GM12878 (cell line): ENCODE measurements around the gene C2orf80. TPM values are rescaled to one million over a fixed set of nuclear protein-coding genes. Genes with fewer than 3 reads are reported as not detected.
"Not testable (repeated sequence)": the region's sequence is repeated elsewhere in the genome, so short reads cannot be mapped to it uniquely, and the experiment has no call there.

ENCODE experiments used
- ATAC-seq: fragments of 200-7000 bp; cut with Tn5 transposase; 3 replicates; pipeline ENCODE4 v1.9.1; 2020; ENCODE audit warnings: mild to moderate bottlenecking, moderate library complexity
- BruUV-seq: library from RNA; stranded (reverse); fragments of 400-500 nt; replicated peaks from 2 replicates; lab custom pipeline; 2021; lab: Mats Ljungman, UMichigan
- CTCF ChIA-PET: fragments of 300-600 bp; sonication (Branson Sonifier 250); formaldehyde crosslinking; extraction: SDS; loops from one replicate; lab custom pipeline; 2021; ENCODE audit warnings: inconsistent platforms; lab: Yijun Ruan, JAX
- POLR2A ChIA-PET: fragments of 350-600 bp; formaldehyde crosslinking; extraction: SDS; loops from one replicate; lab custom pipeline; 2021; ENCODE audit warnings: inconsistent platforms; lab: Charles Lee
- RAD21 ChIA-PET: fragments of 300-600 bp; sonication (Branson Sonifier 250); formaldehyde crosslinking; loops from one replicate; lab custom pipeline; 2023; ENCODE audit warnings: antibody characterized with exemption; ENCODE audit not compliant: unreplicated experiment; lab: Charles Lee
- SMC1A ChIA-PET: fragments of 300-600 bp; sonication (Branson Sonifier 250); formaldehyde crosslinking; loops from one replicate; lab custom pipeline; 2023; ENCODE audit not compliant: unreplicated experiment, uncharacterized antibody; lab: Charles Lee
- DNase-seq: peaks from one replicate; pipeline ENCODE4 v3.0.0-alpha.2; 2011; ENCODE audit warnings: low read depth, low spot score
- FAIRE-seq: peaks from 3 replicates; lab custom pipeline; 2011; peaks lifted over from hg19 to GRCh38; lab: Jason Lieb, UNC
- H2AFZ ChIP-seq: 2 replicates; pipeline ENCODE4 v1.6.0; 2011; ENCODE audit warnings: low read depth, low read length, control low read depth; ENCODE audit not compliant: control insufficient read depth
- H3K27ac ChIP-seq: 2 replicates; pipeline ENCODE4 v1.5.1; 2011; ENCODE audit warnings: control low read depth; ENCODE audit not compliant: control insufficient read depth, insufficient read depth
- H3K27me3 ChIP-seq, 2 experiments: replicated peaks in 1 of 2; 2 replicates each; pipeline versions ENCODE4 v1.6.0 to v1.6.1; 2011; ENCODE audit warnings: low read length in 1 of 2; ENCODE audit not compliant: control insufficient read depth in 2 of 2, insufficient read depth in 2 of 2
- H3K36me3 ChIP-seq, 2 experiments: 2 replicates each; pipeline ENCODE4 v1.5.1; 2011; ENCODE audit warnings: low read length in 1 of 2; ENCODE audit not compliant: control insufficient read depth in 2 of 2, insufficient read depth in 2 of 2
- H3K4me1 ChIP-seq: 2 replicates; pipeline ENCODE4 v1.6.1; 2011; ENCODE audit warnings: mild to moderate bottlenecking, low read length, moderate library complexity, mixed read lengths; ENCODE audit not compliant: control insufficient read depth, insufficient read depth
- H3K4me2 ChIP-seq: 2 replicates; pipeline ENCODE4 v1.6.0; 2011; ENCODE audit warnings: control low read depth; ENCODE audit not compliant: control insufficient read depth, insufficient read depth
- H3K4me3 ChIP-seq: fragments of 200-600 bp; sonication (generic); 2 replicates; pipeline ENCODE4 v1.5.1; 2016
- H3K79me2 ChIP-seq: 2 replicates; pipeline ENCODE4 v1.6.0; 2011; ENCODE audit warnings: low read length; ENCODE audit not compliant: control insufficient read depth, insufficient read depth
- H3K9ac ChIP-seq: 2 replicates; pipeline ENCODE4 v1.8.0; 2011; ENCODE audit warnings: low read length, control low read depth, mixed read lengths; ENCODE audit not compliant: control insufficient read depth, insufficient read depth
- H3K9me3 ChIP-seq: replicated peaks from 3 replicates; pipeline ENCODE4 v1.5.1; 2011; ENCODE audit warnings: mild to moderate bottlenecking, low read length; ENCODE audit not compliant: control insufficient read depth, insufficient read depth
- H4K20me1 ChIP-seq: 2 replicates; pipeline ENCODE4 v1.6.0; 2011; ENCODE audit not compliant: control insufficient read depth, insufficient read depth
- NBN ChIP-seq: fragments of 450-650 bp; IDR thresholded peaks from 2 replicates; pipeline ENCODE4 v1.6.1; 2016
- RELB ChIP-seq: fragments of 450-650 bp; IDR thresholded peaks from 2 replicates; pipeline ENCODE4 v1.6.1; 2017; ENCODE audit warnings: low read depth, mild to moderate bottlenecking, moderate library complexity
- YBX1 ChIP-seq: fragments of 450-650 bp; IDR thresholded peaks from 2 replicates; pipeline ENCODE4 v1.6.1; 2016; ENCODE audit warnings: antibody characterized with exemption
- ZSCAN29 ChIP-seq: fragments of 450-650 bp; IDR thresholded peaks from 2 replicates; pipeline ENCODE4 v1.6.1; 2017; ENCODE audit warnings: mild to moderate bottlenecking, moderate library complexity
- WGBS: methylation state at CpG from one replicate; pipeline ENCODE4 v1.1.6; 2016; ENCODE audit warnings: low lambda C conversion rate; ENCODE audit not compliant: insufficient replicate concordance, insufficient coverage; ENCODE audit errors: missing lambda C conversion rate; 5-methylcytosine and 5-hydroxymethylcytosine counted together
- in situ Hi-C: fragments of 300-500 bp; cut with MboI; formaldehyde crosslinking; loops from 9 replicates; pipeline ENCODE4 v1.14.3; 2018; ENCODE audit warnings: mixed read lengths
- intact Hi-C: fragments of 100-400 bp; cut with micrococcal nuclease; formaldehyde crosslinking; loops from one replicate; pipeline ENCODE4 v1.14.2; 2022; ENCODE audit not compliant: unreplicated experiment
- polyA plus RNA-seq, 11 experiments: library from polyadenylated mRNA; depleted of rRNA in 4 of 11; unstranded in 6 of 11; stranded (reverse) in 5 of 11; fragments of >200 nt; fragmentation: Nextera tagmentation in 4 of 11; fragmentation: Illumina TruSeq in 1 of 11; extraction: Ambion mirVana in 4 of 11; extraction: Trizol in 1 of 11; gene quantifications; 1 replicate in 1 of 11; 2 replicates in 10 of 11; pipeline versions ENCODE4 v1.2.1 to v1.2.3, GENCODE V29; 2011 to 2016; ENCODE audit warnings: inconsistent platforms in 2 of 11, missing spikeins in 2 of 11, low read depth in 1 of 11
- total RNA-seq, 4 experiments: library from RNA; depleted of rRNA in 3 of 4; stranded (reverse); fragments of >200 nt in 3 of 4; fragmentation: Illumina TruSeq in 1 of 4; extraction: Trizol in 1 of 4; gene quantifications; 2 replicates each; pipeline versions ENCODE4 v1.2.1 to v1.2.3, GENCODE V29; 2013 to 2021

C2orf80 gene
- total and polyA plus RNA-seq, 10 of the 15 experiments (the other 5 are each of a cell fraction or from before 2014, with no cell fraction given), result not detected

- in situ Hi-C loops, result no loop called here
- H3K9me3 ChIP-seq, result no peaks in the 10 kb centered on the region
- no peak for FAIRE-seq
- ChIA-PET CTCF (no interaction called here), RAD21 (no interaction called here), SMC1A (no interaction called here), POLR2A (no interaction called here)
- H3K4me3 ChIP-seq, result no peak overlapping the region
- 45% methylated on average over 3 of the region's 3 CpGs for WGBS
- no peak for DNase-seq
- no peak for ATAC-seq
- H3K36me3 ChIP-seq, result no peaks in the 10 kb centered on the region
- H2AFZ ChIP-seq, result no peak overlapping the region
- H3K79me2 ChIP-seq, result no peaks in the 10 kb centered on the region
- no peak overlapping the region for H3K27ac ChIP-seq
- no peak overlapping the region for H3K9ac ChIP-seq
- H3K4me2 ChIP-seq, result no peak overlapping the region
- H3K27me3 ChIP-seq, result no peaks in the 10 kb centered on the region
- TF ChIP-seq NBN (no peak), YBX1 (no peak), RELB (no peak), ZSCAN29 (no peak)
- H3K4me1 ChIP-seq, result no peaks in the 10 kb centered on the region
- no peaks in the 10 kb centered on the region for H4K20me1 ChIP-seq
- intact Hi-C loops, result no loop called here
- no TSS peak for BruUV-seq
These were observed 32.5 kb upstream of the C2orf80 start for GRCh38 chr2:208222351-208222750.

GRCh38 chr2:208221873-208222272, 32.0 kb upstream of the C2orf80 start:
- H3K27me3 ChIP-seq, H3K36me3 ChIP-seq, H4K20me1 ChIP-seq, H3K4me1 ChIP-seq, BruUV-seq, ATAC-seq, RAD21 ChIA-PET, H3K9ac ChIP-seq, FAIRE-seq, SMC1A ChIA-PET, intact Hi-C loops, H2AFZ ChIP-seq, POLR2A ChIA-PET, DNase-seq, H3K9me3 ChIP-seq, H3K27ac ChIP-seq, H3K79me2 ChIP-seq, H3K4me3 ChIP-seq, in situ Hi-C loops, CTCF ChIA-PET, H3K4me2 ChIP-seq: not testable (repeated sequence)
- WGBS, result 8% methylated on average over 3 of the region's 3 CpGs
